GM12878 (cell line): ENCODE results near the gene TDRD10. TPM values are rescaled to one million over a fixed set of nuclear protein-coding genes. Genes with fewer than 3 reads are reported as not detected.

Experiments
- ATAC-seq: fragments of 200-7000 bp; cut with Tn5 transposase; 3 replicates; pipeline ENCODE4 v1.9.1; 2020; ENCODE audit warnings: mild to moderate bottlenecking, moderate library complexity
- BruUV-seq: library from RNA; stranded (reverse); fragments of 400-500 nt; replicated peaks from 2 replicates; lab custom pipeline; 2021; lab: Mats Ljungman, UMichigan
- CTCF ChIA-PET: fragments of 300-600 bp; sonication (Branson Sonifier 250); formaldehyde crosslinking; extraction: SDS; loops from one replicate; lab custom pipeline; 2021; ENCODE audit warnings: inconsistent platforms; lab: Yijun Ruan, JAX
- POLR2A ChIA-PET: fragments of 350-600 bp; formaldehyde crosslinking; extraction: SDS; loops from one replicate; lab custom pipeline; 2021; ENCODE audit warnings: inconsistent platforms; lab: Charles Lee
- RAD21 ChIA-PET: fragments of 300-600 bp; sonication (Branson Sonifier 250); formaldehyde crosslinking; loops from one replicate; lab custom pipeline; 2023; ENCODE audit warnings: antibody characterized with exemption; ENCODE audit not compliant: unreplicated experiment; lab: Charles Lee
- SMC1A ChIA-PET: fragments of 300-600 bp; sonication (Branson Sonifier 250); formaldehyde crosslinking; loops from one replicate; lab custom pipeline; 2023; ENCODE audit not compliant: unreplicated experiment, uncharacterized antibody; lab: Charles Lee
- DNase-seq: peaks from one replicate; pipeline ENCODE4 v3.0.0-alpha.2; 2011; ENCODE audit warnings: low read depth, low spot score
- FAIRE-seq: peaks from 3 replicates; lab custom pipeline; 2011; peaks lifted over from hg19 to GRCh38; lab: Jason Lieb, UNC
- H2AFZ ChIP-seq: 2 replicates; pipeline ENCODE4 v1.6.0; 2011; ENCODE audit warnings: low read depth, low read length, control low read depth; ENCODE audit not compliant: control insufficient read depth
- H3K27ac ChIP-seq: 2 replicates; pipeline ENCODE4 v1.5.1; 2011; ENCODE audit warnings: control low read depth; ENCODE audit not compliant: control insufficient read depth, insufficient read depth
- H3K27me3 ChIP-seq, 2 experiments: replicated peaks in 1 of 2; 2 replicates each; pipeline versions ENCODE4 v1.6.0 to v1.6.1; 2011; ENCODE audit warnings: low read length in 1 of 2; ENCODE audit not compliant: control insufficient read depth in 2 of 2, insufficient read depth in 2 of 2
- H3K36me3 ChIP-seq, 2 experiments: 2 replicates each; pipeline ENCODE4 v1.5.1; 2011; ENCODE audit warnings: low read length in 1 of 2; ENCODE audit not compliant: control insufficient read depth in 2 of 2, insufficient read depth in 2 of 2
- H3K4me1 ChIP-seq: 2 replicates; pipeline ENCODE4 v1.6.1; 2011; ENCODE audit warnings: mild to moderate bottlenecking, low read length, moderate library complexity, mixed read lengths; ENCODE audit not compliant: control insufficient read depth, insufficient read depth
- H3K4me2 ChIP-seq: 2 replicates; pipeline ENCODE4 v1.6.0; 2011; ENCODE audit warnings: control low read depth; ENCODE audit not compliant: control insufficient read depth, insufficient read depth
- H3K4me3 ChIP-seq: fragments of 200-600 bp; sonication (generic); 2 replicates; pipeline ENCODE4 v1.5.1; 2016
- H3K79me2 ChIP-seq: 2 replicates; pipeline ENCODE4 v1.6.0; 2011; ENCODE audit warnings: low read length; ENCODE audit not compliant: control insufficient read depth, insufficient read depth
- H3K9ac ChIP-seq: 2 replicates; pipeline ENCODE4 v1.8.0; 2011; ENCODE audit warnings: low read length, control low read depth, mixed read lengths; ENCODE audit not compliant: control insufficient read depth, insufficient read depth
- H3K9me3 ChIP-seq: replicated peaks from 3 replicates; pipeline ENCODE4 v1.5.1; 2011; ENCODE audit warnings: mild to moderate bottlenecking, low read length; ENCODE audit not compliant: control insufficient read depth, insufficient read depth
- H4K20me1 ChIP-seq: 2 replicates; pipeline ENCODE4 v1.6.0; 2011; ENCODE audit not compliant: control insufficient read depth, insufficient read depth
- BCL11A ChIP-seq: IDR thresholded peaks from 2 replicates; pipeline ENCODE4 v1.6.1; 2011; ENCODE audit warnings: low read depth, low read length
- CBX3 ChIP-seq: fragments of 200-600 bp; sonication (generic); IDR thresholded peaks from 2 replicates; pipeline ENCODE4 v1.6.1; 2016; ENCODE audit warnings: low read depth, borderline replicate concordance
- EP300 ChIP-seq, 2 experiments: fragments of 150-350 bp in 1 of 2; IDR thresholded peaks; 2 replicates each; pipeline ENCODE4 v1.6.1; 2011 to 2012; ENCODE audit warnings: low read depth in 2 of 2, low read length in 2 of 2, borderline replicate concordance in 1 of 2, improper control_type of control experiment in 1 of 2, inconsistent platforms in 1 of 2; ENCODE audit not compliant: control insufficient read depth in 1 of 2
- FOS ChIP-seq: IDR thresholded peaks from 3 replicates; pipeline ENCODE4 v1.6.1; 2011; ENCODE audit warnings: borderline replicate concordance; ENCODE audit not compliant: insufficient read length; ENCODE audit errors: extremely low read depth
- MLLT1 ChIP-seq: fragments of 450-650 bp; IDR thresholded peaks from 2 replicates; pipeline ENCODE4 v1.6.1; 2016; ENCODE audit warnings: mild to moderate bottlenecking
- MTA2 ChIP-seq: fragments of 450-650 bp; IDR thresholded peaks from 2 replicates; pipeline ENCODE4 v1.6.1; 2016; ENCODE audit warnings: low read depth, mild to moderate bottlenecking, moderate library complexity
- MTA3 ChIP-seq: IDR thresholded peaks from 2 replicates; pipeline ENCODE4 v1.6.1; 2012; ENCODE audit warnings: low read length, inconsistent platforms, borderline replicate concordance
- MYB ChIP-seq: fragments of 150-350 bp; IDR thresholded peaks from 2 replicates; pipeline ENCODE4 v1.6.1; 2014; ENCODE audit warnings: mild to moderate bottlenecking, low read depth, low read length, borderline replicate concordance
- PAX5 ChIP-seq: IDR thresholded peaks from 2 replicates; pipeline ENCODE4 v1.6.1; 2011; ENCODE audit warnings: low read depth, low read length, borderline replicate concordance
- POLR2AphosphoS5 ChIP-seq: IDR thresholded peaks from 2 replicates; pipeline ENCODE4 v1.6.1; 2011; ENCODE audit warnings: mild to moderate bottlenecking, low read length, inconsistent platforms
- PRDM15 ChIP-seq: fragments of 450-650 bp; formaldehyde crosslinking; IDR thresholded peaks from 2 replicates; pipeline ENCODE4 v1.4.0; 2020; ENCODE audit warnings: mild to moderate bottlenecking, moderate library complexity
- RBBP5 ChIP-seq: fragments of 200-600 bp; sonication (generic); conservative IDR thresholded peaks from 2 replicates; pipeline ENCODE4 v1.6.1; 2016
- ZBED1 ChIP-seq: IDR thresholded peaks from 2 replicates; pipeline ENCODE4 v1.6.1; 2016; ENCODE audit warnings: borderline replicate concordance
- ZBTB11 ChIP-seq: fragments of 450-650 bp; formaldehyde crosslinking; IDR thresholded peaks from 2 replicates; pipeline ENCODE4 v1.5.0; 2022; ENCODE audit warnings: mild to moderate bottlenecking, missing genetic modification characterization
- ZNF274 ChIP-seq: IDR thresholded peaks from one replicate; pipeline ENCODE4 v1.8.0; 2011; ENCODE audit not compliant: insufficient read length, insufficient read depth
- WGBS: methylation state at CpG from one replicate; pipeline ENCODE4 v1.1.6; 2016; ENCODE audit warnings: low lambda C conversion rate; ENCODE audit not compliant: insufficient replicate concordance, insufficient coverage; ENCODE audit errors: missing lambda C conversion rate; 5-methylcytosine and 5-hydroxymethylcytosine counted together
- in situ Hi-C: fragments of 300-500 bp; cut with MboI; formaldehyde crosslinking; loops from 9 replicates; pipeline ENCODE4 v1.14.3; 2018; ENCODE audit warnings: mixed read lengths
- intact Hi-C: fragments of 100-400 bp; cut with micrococcal nuclease; formaldehyde crosslinking; loops from one replicate; pipeline ENCODE4 v1.14.2; 2022; ENCODE audit not compliant: unreplicated experiment
- polyA plus RNA-seq, 11 experiments: library from polyadenylated mRNA; depleted of rRNA in 4 of 11; unstranded in 6 of 11; stranded (reverse) in 5 of 11; fragments of >200 nt; fragmentation: Nextera tagmentation in 4 of 11; fragmentation: Illumina TruSeq in 1 of 11; extraction: Ambion mirVana in 4 of 11; extraction: Trizol in 1 of 11; gene quantifications; 1 replicate in 1 of 11; 2 replicates in 10 of 11; pipeline versions ENCODE4 v1.2.1 to v1.2.3, GENCODE V29; 2011 to 2016; ENCODE audit warnings: inconsistent platforms in 2 of 11, missing spikeins in 2 of 11, low read depth in 1 of 11
- total RNA-seq, 4 experiments: library from RNA; depleted of rRNA in 3 of 4; stranded (reverse); fragments of >200 nt in 3 of 4; fragmentation: Illumina TruSeq in 1 of 4; extraction: Trizol in 1 of 4; gene quantifications; 2 replicates each; pipeline versions ENCODE4 v1.2.1 to v1.2.3, GENCODE V29; 2013 to 2021

TDRD10 gene
- total and polyA plus RNA-seq, 10 of the 15 experiments (the other 5 are each of a cell fraction or from before 2014, with no cell fraction given): not detected

- WGBS: 66% methylated on average over 10 of the region's 10 CpGs
- RAD21 ChIA-PET: no interaction called here
- BruUV-seq: no TSS peak
- in situ Hi-C loops (no loop called here), intact Hi-C loops (no loop called here)
- Histone ChIP-seq H3K79me2 (no peaks in the 10 kb centered on the region), H2AFZ (no peak overlapping the region), H3K36me3 (peaks cover 4 to 10% of the 10 kb centered on the region in 2 experiments), H3K4me3 (no peak overlapping the region), H3K9ac (no peak overlapping the region), H3K4me1 (no peaks in the 10 kb centered on the region), H3K27ac (no peak overlapping the region), H3K4me2 (no peak overlapping the region), H3K27me3 (no peaks in the 10 kb centered on the region), H4K20me1 (no peaks in the 10 kb centered on the region), H3K9me3 (no peaks in the 10 kb centered on the region)
- FAIRE-seq (no peak), ATAC-seq (no peak; the same call in 1 of the 3 replicates), DNase-seq (no peak)
- CTCF ChIA-PET: interaction anchor here (0.7 to 4.8 kb wide), 3 partner anchors 9 to 92 kb away, joined by 3 to 23 read pairs (median 4); no protein-coding TSS in a partner anchor
- SMC1A ChIA-PET: interaction anchor here (0.6 to 2.3 kb wide), 3 partner anchors 16 to 115 kb away, joined by 3 to 8 read pairs (median 3); no protein-coding TSS in a partner anchor
- POLR2A ChIA-PET: no interaction called here
- TF ChIP-seq ZBED1 (no peak), BCL11A (no peak), MLLT1 (no peak), MTA3 (no peak), EP300 (IDR thresholded peaks at IDR 0.05; ENCODE audit: borderline replicate concordance in 1 of 2, control insufficient read depth in 1 of 2, low read depth in 2 of 2, low read length in 2 of 2) (no peak), MTA2 (no peak), ZBTB11 (no peak), RBBP5 (no peak), PAX5 (no peak), FOS (no peak), POLR2AphosphoS5 (no peak), CBX3 (no peak), PRDM15 (CRISPR knock-in tag) (no peak), MYB (no peak), ZNF274 (no peak)
Measured at GRCh38 chr1:154575147-154575927, 73.3 kb downstream of the TDRD10 start.
